H1 (cell line): ENCODE data around the gene CACNG7. TPM values are rescaled to one million over a fixed set of nuclear protein-coding genes. Genes with fewer than 3 reads are reported as not detected.
A peak's percentile ranks its signal among the peaks of the same experiment; 100 is the strongest.

ENCODE experiments used
- BCL11A ChIP-seq, 2 experiments: IDR thresholded peaks; one replicate each; pipeline ENCODE4 v1.6.1; 2011; ENCODE audit warnings: low read depth in 2 of 2, low read length in 2 of 2, mild to moderate bottlenecking in 2 of 2
- CEBPB ChIP-seq: IDR thresholded peaks from 2 replicates; pipeline ENCODE4 v1.6.1; 2012; ENCODE audit warnings: low read depth, low read length
- EP300 ChIP-seq, 2 experiments: IDR thresholded peaks; 1 replicate in 1 of 2; 2 replicates in 1 of 2; pipeline ENCODE4 v1.6.1; 2011 to 2012; ENCODE audit warnings: low read depth in 2 of 2, low read length in 2 of 2, mild to moderate bottlenecking in 2 of 2, borderline replicate concordance in 1 of 2, inconsistent platforms in 1 of 2, moderate library complexity in 1 of 2
- PHF8 ChIP-seq: fragments of 200-600 bp; sonication (generic); conservative IDR thresholded peaks from 2 replicates; pipeline ENCODE4 v1.7.1; 2012; ENCODE audit warnings: low read depth, mild to moderate bottlenecking, inconsistent platforms, low read length, moderate library complexity
- RNF2 ChIP-seq: fragments of 200-900, 300-1000 bp; sonication (generic); IDR thresholded peaks from 2 replicates; pipeline ENCODE4 v1.7.1; 2016; ENCODE audit warnings: borderline replicate concordance, low read depth, mild to moderate bottlenecking, antibody characterized with exemption, low read length; ENCODE audit not compliant: poor library complexity, severe bottlenecking; ENCODE audit errors: missing control alignments
- SIN3A ChIP-seq, 2 experiments: IDR thresholded peaks in 1 of 2; conservative IDR thresholded peaks in 1 of 2; 2 replicates each; pipeline ENCODE4 v1.6.1; 2011 to 2012; ENCODE audit warnings: low read length in 2 of 2, improper control_type of control experiment in 1 of 2, low read depth in 1 of 2, mild to moderate bottlenecking in 1 of 2
- TBP ChIP-seq: IDR thresholded peaks from 2 replicates; pipeline ENCODE4 v1.6.1; 2011; ENCODE audit warnings: low read depth, low read length, improper control_type of control experiment
- TEAD4 ChIP-seq: IDR thresholded peaks from 2 replicates; pipeline ENCODE4 v1.6.1; 2012; ENCODE audit warnings: low read depth, low read length, inconsistent platforms, mixed read lengths
- ZNF274 ChIP-seq: IDR thresholded peaks from 2 replicates; pipeline ENCODE4 v1.7.0; 2012; ENCODE audit warnings: low read length, borderline replicate concordance; ENCODE audit errors: extremely low read depth
- polyA plus RNA-seq, 7 experiments: library from polyadenylated mRNA; depleted of rRNA in 3 of 7; stranded (reverse) in 5 of 7; unstranded in 2 of 7; fragments of >200 nt in 5 of 7; fragments of 200-250 nt in 2 of 7; gene quantifications; 1 replicate in 5 of 7; 2 replicates in 1 of 7; 4 replicates in 1 of 7; pipeline versions ENCODE4 v1.2.1 to v1.2.3, GENCODE V29; 2011 to 2013; ENCODE audit warnings: missing spikeins in 2 of 7, mixed read lengths in 2 of 7
- total RNA-seq: library from RNA; stranded (reverse); fragmentation: NEBNext Ultra II Directional; extraction: Animal tissue kit (Norgen Biotek cat#: 25700); gene quantifications from 2 replicates; pipeline ENCODE4 v1.2.1, GENCODE V29; 2021

CACNG7 gene
- total and polyA plus RNA-seq, 2 of the 8 experiments (the other 6 are each of a cell fraction or from before 2014, with no cell fraction given), result 28.9 to 69.8 TPM

DNA sequence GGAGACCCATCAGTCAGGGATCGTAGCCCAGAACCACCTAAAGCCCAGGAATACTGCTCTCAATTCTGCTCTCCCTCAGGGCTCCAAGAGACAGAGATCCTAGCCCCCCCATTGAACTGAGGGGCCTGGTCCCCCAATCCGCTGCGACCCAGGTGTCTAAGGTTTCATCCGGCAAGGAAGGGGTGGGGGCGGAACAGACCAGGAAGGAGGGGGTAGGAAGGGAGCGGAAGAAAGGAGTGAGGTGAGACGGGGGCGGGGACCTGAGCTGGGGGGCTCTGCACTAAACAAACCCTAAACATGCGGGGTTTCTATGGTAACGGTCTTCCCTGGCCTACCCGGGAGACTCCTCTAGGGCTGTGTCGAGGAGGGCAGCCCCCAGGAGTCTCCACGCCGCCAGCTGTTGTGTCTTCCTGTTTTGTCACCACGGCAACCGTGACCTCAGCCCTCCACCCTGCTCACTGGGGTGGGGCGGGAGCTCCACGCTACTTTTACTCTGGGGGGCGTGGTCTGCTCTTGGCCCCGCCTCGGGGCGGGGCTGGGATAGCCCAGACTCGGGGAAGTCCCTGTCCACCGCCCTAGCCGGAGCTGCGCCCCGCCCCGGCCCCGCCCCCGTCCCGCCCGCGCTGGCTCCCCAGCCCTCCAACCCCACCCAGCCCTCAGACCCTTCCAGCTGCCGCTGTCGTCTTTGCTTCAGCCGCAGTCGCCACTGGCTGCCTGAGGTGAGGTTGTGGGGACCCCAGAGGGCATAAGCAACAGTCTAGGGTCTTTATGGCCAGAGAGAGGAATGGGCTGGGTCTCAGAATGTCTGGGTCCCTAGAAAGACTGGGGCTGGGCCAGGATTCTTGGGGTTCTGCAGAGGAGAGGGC, 41.6 kb upstream of the CACNG7 start, which contains the start of gene MYADM (continued):
- TF ChIP-seq SIN3A (conservative IDR thresholded peaks at IDR 0.05 in 1 of 2, IDR thresholded peaks at IDR 0.05 in 1 of 2; ENCODE audit: low read depth in 1 of 2, low read length in 2 of 2), result peak; percentile 41 to 84; a peak in 2 of 4 replicates
- TF ChIP-seq RNF2, result no peak
- no peak for TF ChIP-seq BCL11A (IDR thresholded peaks at IDR 0.05; ENCODE audit: low read depth in 2 of 2, low read length in 2 of 2)
- no peak for TF ChIP-seq ZNF274
- peak; percentile 80 for TF ChIP-seq TBP
- TF ChIP-seq CEBPB, result no peak
- peak; percentile 68 for TF ChIP-seq PHF8
- TF ChIP-seq TEAD4, result 0 out of 2 replicates have a peak, but pooled peaks have one; percentile 5
- peak; percentile 85 to 99 for TF ChIP-seq EP300 (IDR thresholded peaks at IDR 0.05; ENCODE audit: borderline replicate concordance in 1 of 2, low read depth in 2 of 2, low read length in 2 of 2)
